Fibroblast of mammary gland (primary cell): Measurements from ENCODE around the gene SAV1.
A peak's percentile ranks its signal among the peaks of the same experiment; 100 is the strongest.
"Not testable (repeated sequence)": the region's sequence is repeated elsewhere in the genome, so short reads cannot be mapped to it uniquely, and the experiment has no call there.

ENCODE experiments used
- DNase-seq: peaks from one replicate; pipeline ENCODE4 v3.0.0-alpha.2; 2010; ENCODE audit warnings: low read depth
- H3K4me3 ChIP-seq: 2 replicates; pipeline ENCODE4 v1.5.1; 2011; ENCODE audit warnings: low read depth, mild to moderate bottlenecking, low read length, moderate library complexity; ENCODE audit not compliant: control insufficient read depth
- TF ChIP-seq, protein P1 (sequence below): conservative IDR thresholded peaks from 2 replicates; pipeline ENCODE4 v1.5.1; 2011; ENCODE audit warnings: low read depth, low read length, inconsistent platforms; ENCODE audit not compliant: control insufficient read depth, insufficient read depth

Gene SAV1

GRCh38 chr14:50697659-50698290 is 29.7 kb upstream of the SAV1 start:
- no peak overlapping the region for H3K4me3 ChIP-seq
- TF ChIP-seq, protein P1, sequence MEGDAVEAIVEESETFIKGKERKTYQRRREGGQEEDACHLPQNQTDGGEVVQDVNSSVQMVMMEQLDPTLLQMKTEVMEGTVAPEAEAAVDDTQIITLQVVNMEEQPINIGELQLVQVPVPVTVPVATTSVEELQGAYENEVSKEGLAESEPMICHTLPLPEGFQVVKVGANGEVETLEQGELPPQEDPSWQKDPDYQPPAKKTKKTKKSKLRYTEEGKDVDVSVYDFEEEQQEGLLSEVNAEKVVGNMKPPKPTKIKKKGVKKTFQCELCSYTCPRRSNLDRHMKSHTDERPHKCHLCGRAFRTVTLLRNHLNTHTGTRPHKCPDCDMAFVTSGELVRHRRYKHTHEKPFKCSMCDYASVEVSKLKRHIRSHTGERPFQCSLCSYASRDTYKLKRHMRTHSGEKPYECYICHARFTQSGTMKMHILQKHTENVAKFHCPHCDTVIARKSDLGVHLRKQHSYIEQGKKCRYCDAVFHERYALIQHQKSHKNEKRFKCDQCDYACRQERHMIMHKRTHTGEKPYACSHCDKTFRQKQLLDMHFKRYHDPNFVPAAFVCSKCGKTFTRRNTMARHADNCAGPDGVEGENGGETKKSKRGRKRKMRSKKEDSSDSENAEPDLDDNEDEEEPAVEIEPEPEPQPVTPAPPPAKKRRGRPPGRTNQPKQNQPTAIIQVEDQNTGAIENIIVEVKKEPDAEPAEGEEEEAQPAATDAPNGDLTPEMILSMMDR: no peak
- DNase-seq: peak; percentile 36

- not testable (repeated sequence) for H3K4me3 ChIP-seq, DNase-seq
Observed at GRCh38 chr14:50694260-50694659, 26.2 kb upstream of the SAV1 start.

- no peak overlapping the region for H3K4me3 ChIP-seq
- DNase-seq: no peak
- TF ChIP-seq, protein P1: no peak
Observed at GRCh38 chr14:50688875-50689274, 20.8 kb upstream of the SAV1 start.

DNA sequence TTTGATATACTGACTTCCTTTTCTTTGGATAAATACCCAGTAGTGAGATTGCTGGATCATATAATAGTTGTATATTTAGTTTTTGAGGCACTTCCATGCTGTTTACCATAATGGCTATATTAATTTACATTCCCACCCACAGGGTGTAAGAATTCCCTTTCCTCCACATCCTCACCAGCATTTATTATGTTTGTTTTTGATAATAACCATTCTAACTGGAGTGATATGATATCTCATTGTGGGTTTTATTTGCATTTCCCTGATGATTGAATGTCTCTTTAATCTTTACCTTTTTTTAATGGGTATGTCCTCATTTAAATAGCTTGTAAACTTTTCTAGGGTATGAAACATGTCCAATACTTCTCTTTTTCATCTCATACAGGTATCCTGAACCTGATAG is 11.6 kb upstream of the SAV1 start:
- TF ChIP-seq, protein P1: no peak
- no peak for DNase-seq
- H3K4me3 ChIP-seq: no peak overlapping the region

DNA sequence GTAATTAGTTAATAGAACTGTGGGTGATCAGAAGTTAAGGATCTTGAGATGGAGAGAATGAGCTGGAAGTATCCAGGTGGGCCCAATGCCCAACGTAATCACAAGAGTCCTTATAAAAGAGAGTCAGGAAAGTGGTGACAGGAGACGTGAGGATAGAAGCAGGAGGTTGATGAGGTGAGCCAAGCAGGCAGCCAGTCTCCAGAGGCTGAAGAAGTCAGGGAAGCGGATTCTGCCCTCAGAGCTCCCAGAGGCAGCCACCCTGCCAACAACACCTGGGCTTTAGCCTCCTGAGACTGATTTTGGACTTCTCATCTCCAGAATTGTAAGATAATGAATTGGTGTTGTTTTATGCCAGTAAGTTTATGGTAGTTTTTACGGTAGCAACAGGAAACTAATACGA is 10.1 kb upstream of the SAV1 start:
- no peak overlapping the region for H3K4me3 ChIP-seq
- DNase-seq: no peak
- TF ChIP-seq, protein P1: no peak

DNA sequence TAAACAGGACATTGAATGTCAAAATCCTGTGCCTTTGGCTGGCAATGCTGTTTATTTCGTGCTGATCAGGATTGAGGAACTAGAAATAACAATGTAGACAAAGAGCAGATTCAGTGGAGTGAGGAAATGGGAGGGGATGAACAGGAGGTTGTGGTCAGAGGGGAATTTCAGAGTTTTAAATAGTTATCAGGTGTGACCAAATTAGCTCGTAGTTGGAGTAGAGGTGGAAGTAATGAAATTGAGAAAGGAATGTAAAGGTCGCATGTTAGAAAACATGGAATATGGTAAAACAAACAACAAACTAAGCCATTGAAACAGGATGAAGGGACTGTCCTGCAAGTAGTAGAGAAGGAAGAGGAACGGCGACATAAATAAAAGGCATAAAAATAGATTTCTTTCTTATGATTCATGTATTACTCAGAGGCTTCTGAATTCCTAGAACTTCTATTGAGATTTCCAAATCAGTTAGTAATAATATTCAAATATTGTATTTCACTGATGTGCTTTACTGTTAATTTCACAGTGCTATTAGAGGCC is 9.5 kb upstream of the SAV1 start:
- H3K4me3 ChIP-seq: no peak overlapping the region
- TF ChIP-seq, protein P1: no peak
- peak; percentile 53 for DNase-seq

DNA sequence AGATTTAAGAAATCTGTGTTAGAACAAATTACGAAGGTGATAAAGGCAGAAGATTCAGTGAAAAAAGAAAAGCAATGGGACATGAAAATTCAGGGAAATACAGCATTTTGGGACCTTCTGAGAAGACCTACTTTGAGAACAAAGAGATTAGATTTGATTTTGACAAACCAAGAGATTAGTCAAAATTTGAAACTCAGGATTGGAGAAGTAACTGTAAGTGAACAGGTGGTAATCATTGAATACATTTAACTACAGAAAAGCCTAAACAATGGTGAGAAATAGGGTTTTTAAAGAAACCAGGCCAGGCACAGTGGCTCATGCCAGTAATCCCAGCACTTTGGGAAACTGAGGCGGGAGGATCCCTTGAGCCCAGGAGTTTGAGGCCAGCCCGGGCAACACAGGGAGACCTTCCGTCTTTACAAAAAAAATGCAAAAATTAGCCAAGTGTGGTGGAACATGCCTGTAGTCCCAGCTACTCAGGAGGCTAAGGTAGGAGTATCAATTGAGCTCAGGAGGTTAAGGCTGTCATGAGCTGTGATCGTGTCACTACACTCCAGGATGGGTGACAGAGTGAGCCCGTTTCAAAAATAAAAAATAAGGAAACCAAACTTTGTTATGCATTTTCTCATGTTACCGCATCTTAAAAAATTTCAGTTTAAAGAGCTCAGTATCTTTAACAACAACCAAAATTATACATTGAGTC is 8.9 kb upstream of the SAV1 start:
- DNase-seq: no peak
- no peak overlapping the region for H3K4me3 ChIP-seq
- TF ChIP-seq, protein P1: no peak
